ENCODE data around the gene FDXACB1. TPM values are rescaled to one million over a fixed set of nuclear protein-coding genes. Genes with fewer than 3 reads are reported as not detected.

Gene FDXACB1
- total RNA-seq, 3 donors from 2014 or later (not counting 1 experiment from before 2014, with no cell fraction given) = 2.0 to 4.0 (median 3.3) TPM

DNA sequence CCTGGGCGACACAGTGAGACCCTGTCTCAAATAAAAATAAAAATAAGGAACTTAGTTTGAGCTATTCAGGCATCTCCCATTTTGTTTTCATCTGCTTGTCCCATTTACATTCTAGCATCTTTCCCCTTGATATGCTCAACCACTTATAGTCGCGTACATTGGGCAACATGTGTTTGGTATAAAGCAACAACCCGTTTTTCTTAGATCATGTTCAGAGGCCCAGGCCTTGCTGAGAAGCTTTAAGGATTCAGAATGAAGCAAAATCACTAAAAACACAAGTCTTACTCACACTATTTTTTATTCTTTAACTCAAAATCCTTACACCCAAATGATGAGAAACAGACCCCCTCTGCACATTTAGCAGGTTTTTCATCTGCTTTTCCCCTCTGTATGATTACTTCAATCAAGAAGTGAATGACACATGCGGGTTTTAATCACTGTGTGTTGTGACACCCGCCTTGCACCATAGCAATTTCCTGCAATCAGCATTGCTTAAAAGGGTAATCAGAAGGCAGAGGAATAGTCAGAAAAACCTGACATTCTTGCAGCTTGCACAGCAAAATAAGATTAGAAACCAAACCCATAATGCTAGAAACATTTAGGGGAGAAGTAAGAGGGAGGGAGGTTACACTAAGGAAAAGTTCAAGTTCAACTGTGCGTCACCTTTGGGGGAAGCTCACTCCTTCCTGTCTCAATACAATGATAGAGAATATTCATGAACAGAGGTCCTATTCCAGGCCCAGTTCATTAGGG is 33.5 kb downstream of the FDXACB1 start:
- H3K4me3 ChIP-seq (ENCODE audit: low read length) = no peak overlapping the region
- no peaks in the 10 kb centered on the region for H3K27me3 ChIP-seq (ENCODE audit: control insufficient read depth, insufficient read depth, low read length)
- ATAC-seq (no peak), DNase-seq (no peak)
- TF ChIP-seq, protein P1, sequence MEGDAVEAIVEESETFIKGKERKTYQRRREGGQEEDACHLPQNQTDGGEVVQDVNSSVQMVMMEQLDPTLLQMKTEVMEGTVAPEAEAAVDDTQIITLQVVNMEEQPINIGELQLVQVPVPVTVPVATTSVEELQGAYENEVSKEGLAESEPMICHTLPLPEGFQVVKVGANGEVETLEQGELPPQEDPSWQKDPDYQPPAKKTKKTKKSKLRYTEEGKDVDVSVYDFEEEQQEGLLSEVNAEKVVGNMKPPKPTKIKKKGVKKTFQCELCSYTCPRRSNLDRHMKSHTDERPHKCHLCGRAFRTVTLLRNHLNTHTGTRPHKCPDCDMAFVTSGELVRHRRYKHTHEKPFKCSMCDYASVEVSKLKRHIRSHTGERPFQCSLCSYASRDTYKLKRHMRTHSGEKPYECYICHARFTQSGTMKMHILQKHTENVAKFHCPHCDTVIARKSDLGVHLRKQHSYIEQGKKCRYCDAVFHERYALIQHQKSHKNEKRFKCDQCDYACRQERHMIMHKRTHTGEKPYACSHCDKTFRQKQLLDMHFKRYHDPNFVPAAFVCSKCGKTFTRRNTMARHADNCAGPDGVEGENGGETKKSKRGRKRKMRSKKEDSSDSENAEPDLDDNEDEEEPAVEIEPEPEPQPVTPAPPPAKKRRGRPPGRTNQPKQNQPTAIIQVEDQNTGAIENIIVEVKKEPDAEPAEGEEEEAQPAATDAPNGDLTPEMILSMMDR (IDR thresholded peaks at IDR 0.05) = no peak
- no peak overlapping the region for H3K27ac Mint-ChIP-seq
- intact Hi-C loops (cut with micrococcal nuclease) = no loop called here
- H3K27me3 Mint-ChIP-seq (ENCODE audit: low read depth in 2 of 2) = no peaks in the 10 kb centered on the region
- H3K36me3 Mint-ChIP-seq = peaks cover 11% of the 10 kb centered on the region
- 94% methylated on average over 6 of the region's 7 CpGs for WGBS (ENCODE audit: insufficient coverage)
- H3K36me3 ChIP-seq (ENCODE audit: control insufficient read depth, insufficient read depth, low read length) = peaks cover 18% of the 10 kb centered on the region
- no peaks in the 10 kb centered on the region for H3K9me3 Mint-ChIP-seq
- no peaks in the 10 kb centered on the region for H3K4me1 ChIP-seq (ENCODE audit: control insufficient read depth, insufficient read depth, low read length)
- H3K4me3 Mint-ChIP-seq = no peak overlapping the region
- H3K4me1 Mint-ChIP-seq = peaks cover 4 to 5% of the 10 kb centered on the region in 2 donors
- no peaks in the 10 kb centered on the region for H3K9me3 ChIP-seq (ENCODE audit: control insufficient read depth, insufficient read depth, low read length)
- H3K27ac ChIP-seq (ENCODE audit: low read length) = no peak overlapping the region

DNA sequence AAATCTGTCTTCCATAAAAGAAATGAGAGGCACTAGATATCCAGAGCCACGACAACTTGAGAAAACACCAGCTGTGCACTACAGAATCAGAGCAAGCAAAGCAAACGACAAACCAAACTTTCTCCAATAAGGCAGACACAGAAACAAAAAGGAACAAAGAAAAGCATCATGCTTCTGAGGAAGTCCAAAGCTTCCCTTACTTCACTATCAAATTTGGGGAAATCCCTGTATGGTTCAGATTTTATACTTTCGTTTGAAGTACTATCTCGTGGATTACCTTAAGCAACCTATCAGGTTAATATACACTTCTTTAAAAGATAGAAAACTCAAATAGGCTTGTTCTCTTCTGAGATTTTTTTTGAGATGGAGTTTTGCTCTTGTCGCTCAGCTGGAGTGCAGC is 35.3 kb downstream of the FDXACB1 start:
- Mint-ChIP-seq H3K4me1 (peaks cover 4 to 5% of the 10 kb centered on the region in 2 donors), H3K27me3 (ENCODE audit: low read depth in 2 of 2) (no peaks in the 10 kb centered on the region), H3K36me3 (peaks cover 11% of the 10 kb centered on the region), H3K9me3 (no peaks in the 10 kb centered on the region), H3K4me3 (no peak overlapping the region), H3K27ac (no peak overlapping the region)
- no peaks in the 10 kb centered on the region for H3K4me1 ChIP-seq (ENCODE audit: control insufficient read depth, insufficient read depth, low read length)
- H3K4me3 ChIP-seq (ENCODE audit: low read length) = no peak overlapping the region
- H3K36me3 ChIP-seq (ENCODE audit: control insufficient read depth, insufficient read depth, low read length) = peaks cover 18% of the 10 kb centered on the region
- intact Hi-C loops (cut with micrococcal nuclease) = no loop called here
- ATAC-seq = no peak
- WGBS (ENCODE audit: insufficient coverage) = 81% methylated on average over 4 of the region's 5 CpGs
- no peak for DNase-seq
- no peaks in the 10 kb centered on the region for H3K9me3 ChIP-seq (ENCODE audit: control insufficient read depth, insufficient read depth, low read length)
- no peaks in the 10 kb centered on the region for H3K27me3 ChIP-seq (ENCODE audit: control insufficient read depth, insufficient read depth, low read length)
- TF ChIP-seq, protein P1 (IDR thresholded peaks at IDR 0.05) = no peak
- no peak overlapping the region for H3K27ac ChIP-seq (ENCODE audit: low read length)

DNA sequence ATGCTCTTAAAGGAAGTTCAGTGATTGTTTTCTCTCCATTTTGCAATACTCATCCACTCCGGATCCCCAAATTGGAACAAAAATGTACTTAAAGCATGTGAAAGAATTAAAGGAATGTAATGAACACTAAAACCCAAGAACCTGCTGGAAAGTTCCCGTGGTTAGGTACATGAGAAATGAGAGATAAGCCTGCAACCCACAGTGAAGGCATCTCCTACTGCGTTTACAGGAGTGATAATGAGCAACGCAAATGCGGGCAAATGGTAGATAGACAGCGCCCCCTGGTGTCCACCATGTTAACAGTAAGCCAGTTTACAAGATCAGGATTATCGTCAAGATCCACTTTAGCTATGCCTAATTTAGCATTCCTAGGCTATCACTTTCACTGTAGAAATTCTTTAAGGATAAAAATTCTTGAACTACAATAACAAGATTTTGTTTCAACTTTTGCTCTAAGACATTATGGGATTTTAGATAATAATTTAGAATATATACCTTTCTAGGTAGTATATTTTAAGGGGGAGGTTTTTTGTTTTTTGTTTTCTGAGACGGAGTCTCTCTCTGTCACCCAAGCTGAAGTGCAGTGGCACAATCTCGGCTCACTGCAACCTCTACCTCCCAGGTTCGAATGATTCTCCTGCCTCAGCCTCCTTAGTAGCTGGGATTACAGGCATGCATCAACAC is 37.5 kb downstream of the FDXACB1 start:
- Mint-ChIP-seq H3K4me3 (no peak overlapping the region), H3K4me1 (peaks cover 5 to 9% of the 10 kb centered on the region in 2 donors), H3K27ac (no peak overlapping the region), H3K9me3 (no peaks in the 10 kb centered on the region), H3K36me3 (peaks cover 8% of the 10 kb centered on the region), H3K27me3 (ENCODE audit: low read depth in 2 of 2) (no peaks in the 10 kb centered on the region)
- Histone ChIP-seq H3K27ac (ENCODE audit: low read length) (no peak overlapping the region), H3K4me3 (ENCODE audit: low read length) (no peak overlapping the region), H3K9me3 (ENCODE audit: control insufficient read depth, insufficient read depth, low read length) (no peaks in the 10 kb centered on the region), H3K27me3 (ENCODE audit: control insufficient read depth, insufficient read depth, low read length) (no peaks in the 10 kb centered on the region), H3K4me1 (ENCODE audit: control insufficient read depth, insufficient read depth, low read length) (no peaks in the 10 kb centered on the region), H3K36me3 (ENCODE audit: control insufficient read depth, insufficient read depth, low read length) (peaks cover 30% of the 10 kb centered on the region)
- peak; percentile 93 to 98 (median 95) for ATAC-seq
- intact Hi-C loops (cut with micrococcal nuclease) = loop anchor here (1.0 kb wide), 3 partner anchors 64 to 276 kb away; no protein-coding TSS in a partner anchor
- 29% methylated on average over 9 of the region's 10 CpGs for WGBS (ENCODE audit: insufficient coverage)
- TF ChIP-seq, protein P1 (IDR thresholded peaks at IDR 0.05) = peak; percentile 96
- DNase-seq = peak; percentile 80 to 91

Measured in natural killer cell (primary cell).